ENCODE measurements around the gene CFDP1. TPM values are rescaled to one million over a fixed set of nuclear protein-coding genes. Genes with fewer than 3 reads are reported as not detected.

Gene CFDP1
- total RNA-seq, 3 donors from 2014 or later (not counting 1 experiment from before 2014, with no cell fraction given): 32.2 to 38.8 (median 32.3) TPM

DNA sequence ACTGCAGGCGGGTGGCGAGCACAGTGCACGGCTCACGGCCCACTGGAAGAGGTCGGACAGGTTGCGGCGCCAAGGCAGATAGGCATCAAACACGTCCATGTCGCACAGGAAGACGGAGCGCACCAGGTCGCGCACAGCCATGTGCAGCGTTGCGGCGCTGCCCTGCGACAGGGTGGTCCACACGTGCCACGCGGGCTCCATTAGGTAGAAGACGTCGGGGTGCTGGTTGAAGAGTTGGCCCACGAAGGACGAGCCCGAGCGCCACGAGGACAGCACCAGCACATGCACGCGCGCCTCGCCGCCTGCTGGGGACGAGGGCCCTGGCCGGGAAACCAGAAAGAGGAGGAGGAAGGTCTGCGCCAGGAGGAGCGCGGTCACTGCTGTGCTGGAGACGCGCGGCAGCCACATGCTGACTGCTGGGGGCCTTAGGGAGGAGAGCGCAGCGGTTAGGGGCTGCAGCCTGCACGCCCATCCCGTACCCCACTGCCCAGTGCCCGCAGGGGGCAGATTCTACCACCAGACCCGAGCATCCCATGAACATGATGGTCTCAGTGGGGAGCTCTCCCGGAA, 46.2 kb upstream of the CFDP1 start:
- Mint-ChIP-seq H3K36me3 (no peaks in the 10 kb centered on the region), H3K4me3 (no peak overlapping the region), H3K27me3 (ENCODE audit: low read depth in 2 of 2) (peaks cover 8 to 11% of the 10 kb centered on the region in 2 donors), H3K4me1 (no peaks in the 10 kb centered on the region), H3K27ac (no peak overlapping the region), H3K9me3 (no peaks in the 10 kb centered on the region)
- no peaks in the 10 kb centered on the region for H3K27me3 ChIP-seq (ENCODE audit: control insufficient read depth, insufficient read depth, low read length)
- no peaks in the 10 kb centered on the region for H3K9me3 ChIP-seq (ENCODE audit: control insufficient read depth, insufficient read depth, low read length)
- DNase-seq (no peak), ATAC-seq (no peak)
- no peak for TF ChIP-seq CTCF (IDR thresholded peaks at IDR 0.05)
- H3K4me1 ChIP-seq (ENCODE audit: control insufficient read depth, insufficient read depth, low read length): no peaks in the 10 kb centered on the region
- intact Hi-C loops (cut with micrococcal nuclease): no loop called here
- no peaks in the 10 kb centered on the region for H3K36me3 ChIP-seq (ENCODE audit: control insufficient read depth, insufficient read depth, low read length)
- WGBS (ENCODE audit: insufficient coverage): 95% methylated on average over 47 of the region's 47 CpGs
- no peak overlapping the region for H3K27ac ChIP-seq (ENCODE audit: low read length)
- H3K4me3 ChIP-seq (ENCODE audit: low read length): no peak overlapping the region

DNA sequence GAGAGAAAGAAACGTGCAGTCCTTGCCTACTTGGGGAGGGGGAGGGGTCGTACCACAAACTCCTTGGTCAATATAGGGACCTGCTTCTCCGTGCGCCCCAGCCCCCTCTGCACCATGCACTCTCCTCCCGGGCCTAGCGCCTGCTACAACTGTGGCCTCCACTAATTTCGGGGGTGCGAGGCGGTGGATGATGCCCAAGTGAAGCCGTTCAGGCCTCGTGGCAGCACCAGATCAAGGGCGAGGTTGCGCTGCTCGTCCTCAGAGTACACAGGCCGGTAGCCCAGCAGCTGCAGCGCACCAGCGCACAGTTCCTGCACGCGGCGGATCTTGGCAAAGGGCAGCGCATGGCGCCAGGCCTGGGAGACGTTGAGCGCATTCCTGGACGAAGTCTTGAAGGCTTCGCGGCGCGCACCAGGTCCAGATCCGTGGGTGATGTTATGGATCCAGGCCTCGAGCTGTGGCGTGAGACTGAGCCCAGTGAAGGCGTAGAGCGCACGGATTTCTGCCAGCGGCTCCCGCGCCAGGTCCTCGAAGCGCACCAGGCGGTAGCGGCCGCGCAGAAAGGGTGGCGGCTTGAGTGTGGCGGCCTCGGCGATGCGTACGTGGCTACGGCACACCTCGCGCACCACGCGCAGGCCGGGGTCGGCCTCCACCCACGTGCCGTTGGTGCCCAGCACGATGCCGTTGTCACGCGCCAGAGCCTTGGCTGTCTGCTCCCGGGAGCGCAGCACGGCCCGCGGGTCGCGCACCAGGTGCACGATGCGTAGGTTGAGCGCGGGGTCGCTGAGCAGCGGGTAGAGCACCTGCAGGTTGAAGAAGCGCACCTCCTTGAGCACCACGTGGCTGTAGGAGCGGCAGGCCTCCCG, 45.4 kb upstream of the CFDP1 start:
- no peak overlapping the region for H3K27ac Mint-ChIP-seq
- WGBS (ENCODE audit: insufficient coverage): 96% methylated on average over 80 of the region's 80 CpGs
- no peak for ATAC-seq
- TF ChIP-seq CTCF (IDR thresholded peaks at IDR 0.05): no peak
- H3K4me1 Mint-ChIP-seq: no peaks in the 10 kb centered on the region
- no peaks in the 10 kb centered on the region for H3K27me3 ChIP-seq (ENCODE audit: control insufficient read depth, insufficient read depth, low read length)
- H3K9me3 ChIP-seq (ENCODE audit: control insufficient read depth, insufficient read depth, low read length): no peaks in the 10 kb centered on the region
- H3K27ac ChIP-seq (ENCODE audit: low read length): no peak overlapping the region
- no peak for DNase-seq
- no peak overlapping the region for H3K4me3 Mint-ChIP-seq
- no peaks in the 10 kb centered on the region for H3K36me3 Mint-ChIP-seq
- intact Hi-C loops (cut with micrococcal nuclease): no loop called here
- no peaks in the 10 kb centered on the region for H3K36me3 ChIP-seq (ENCODE audit: control insufficient read depth, insufficient read depth, low read length)
- no peaks in the 10 kb centered on the region for H3K9me3 Mint-ChIP-seq
- H3K27me3 Mint-ChIP-seq (ENCODE audit: low read depth in 2 of 2): peaks cover 8 to 11% of the 10 kb centered on the region in 2 donors
- no peak overlapping the region for H3K4me3 ChIP-seq (ENCODE audit: low read length)
- H3K4me1 ChIP-seq (ENCODE audit: control insufficient read depth, insufficient read depth, low read length): no peaks in the 10 kb centered on the region

GRCh38 chr16:75477680-75478473, 44.6 kb upstream of the CFDP1 start:
- no peak overlapping the region for H3K27ac Mint-ChIP-seq
- Histone ChIP-seq H3K36me3 (ENCODE audit: control insufficient read depth, insufficient read depth, low read length) (no peaks in the 10 kb centered on the region), H3K4me3 (ENCODE audit: low read length) (no peak overlapping the region), H3K27me3 (ENCODE audit: control insufficient read depth, insufficient read depth, low read length) (no peaks in the 10 kb centered on the region), H3K9me3 (ENCODE audit: control insufficient read depth, insufficient read depth, low read length) (no peaks in the 10 kb centered on the region), H3K27ac (ENCODE audit: low read length) (no peak overlapping the region), H3K4me1 (ENCODE audit: control insufficient read depth, insufficient read depth, low read length) (no peaks in the 10 kb centered on the region)
- DNase-seq (no peak), ATAC-seq (no peak)
- H3K4me1 Mint-ChIP-seq: no peaks in the 10 kb centered on the region
- no peaks in the 10 kb centered on the region for H3K9me3 Mint-ChIP-seq
- WGBS (ENCODE audit: insufficient coverage): 27% methylated on average over 3 of the region's 4 CpGs
- H3K27me3 Mint-ChIP-seq (ENCODE audit: low read depth in 2 of 2): peaks cover 8 to 11% of the 10 kb centered on the region in 2 donors
- H3K4me3 Mint-ChIP-seq: no peak overlapping the region
- TF ChIP-seq CTCF (IDR thresholded peaks at IDR 0.05): no peak
- no peaks in the 10 kb centered on the region for H3K36me3 Mint-ChIP-seq
- intact Hi-C loops (cut with micrococcal nuclease): no loop called here
